Measurements from ENCODE around the gene LRTM2. TPM values are rescaled to one million over a fixed set of nuclear protein-coding genes. Genes with fewer than 3 reads are reported as not detected.
A peak's percentile ranks its signal among the peaks of the same experiment; 100 is the strongest.

The LRTM2 gene
- total RNA-seq, 1 donor, result not detected

DNA sequence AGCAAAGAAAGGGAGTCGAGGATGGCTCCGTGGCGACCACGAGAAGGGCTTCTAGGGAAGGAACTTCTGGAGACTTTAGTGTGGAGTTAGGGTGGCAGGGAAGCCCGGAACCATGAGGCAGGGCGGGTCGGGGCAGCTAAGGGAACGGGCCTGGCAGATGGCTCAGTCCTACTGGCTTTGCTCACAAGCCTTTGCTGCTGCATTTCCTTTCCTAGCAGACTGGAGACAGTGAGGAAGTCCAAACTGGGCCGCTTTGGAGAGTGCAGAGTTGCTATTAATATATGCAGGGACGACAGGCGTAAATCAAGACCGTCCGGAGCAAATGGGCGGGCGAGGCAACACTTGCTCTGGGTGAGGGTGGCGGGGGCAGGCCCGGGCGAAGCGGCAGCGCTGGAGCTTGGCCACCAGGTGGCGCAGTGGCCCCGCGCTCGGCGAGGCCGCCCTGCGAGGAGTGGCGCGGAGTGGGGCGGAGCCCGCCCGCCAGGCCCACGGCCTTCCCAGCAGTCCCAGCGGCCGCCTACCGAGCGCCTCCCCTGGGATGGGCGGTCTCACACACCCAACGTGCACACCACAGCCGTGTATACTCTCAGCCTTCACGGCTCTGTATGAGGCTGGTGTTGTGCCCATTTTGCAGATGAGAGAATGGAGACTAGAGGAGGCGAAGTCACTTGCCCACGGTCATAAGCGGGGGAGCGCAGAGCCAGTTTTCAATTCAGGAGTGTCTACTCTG, 24.4 kb upstream of the LRTM2 start:
- Histone ChIP-seq H4K20me1 (ENCODE audit: insufficient read depth, low read length) (no peaks in the 10 kb centered on the region), H3K79me2 (ENCODE audit: insufficient read depth, low read length) (no peaks in the 10 kb centered on the region), H3K4me1 (ENCODE audit: insufficient read depth, low read length) (peaks cover 14% of the 10 kb centered on the region), H3K4me2 (ENCODE audit: insufficient read depth, low read length) (peak overlapping the region; percentile 89), H3K4me3 (ENCODE audit: insufficient read depth, low read length) (peak overlapping the region; percentile 72), H3K36me3 (ENCODE audit: insufficient read depth, low read length) (no peaks in the 10 kb centered on the region), H3K27ac (ENCODE audit: low read depth, low read length) (peak overlapping the region; percentile 15), H3K27me3 (ENCODE audit: insufficient read depth, low read length) (peaks cover 4% of the 10 kb centered on the region), H2AFZ (ENCODE audit: low read length) (peak overlapping the region; percentile 89), H3K9me3 (ENCODE audit: low read depth, low read length) (no peaks in the 10 kb centered on the region)
- DNase-seq (ENCODE audit: insufficient read length, low spot score, missing footprints), result peak; percentile 99
- TF ChIP-seq, protein P1, sequence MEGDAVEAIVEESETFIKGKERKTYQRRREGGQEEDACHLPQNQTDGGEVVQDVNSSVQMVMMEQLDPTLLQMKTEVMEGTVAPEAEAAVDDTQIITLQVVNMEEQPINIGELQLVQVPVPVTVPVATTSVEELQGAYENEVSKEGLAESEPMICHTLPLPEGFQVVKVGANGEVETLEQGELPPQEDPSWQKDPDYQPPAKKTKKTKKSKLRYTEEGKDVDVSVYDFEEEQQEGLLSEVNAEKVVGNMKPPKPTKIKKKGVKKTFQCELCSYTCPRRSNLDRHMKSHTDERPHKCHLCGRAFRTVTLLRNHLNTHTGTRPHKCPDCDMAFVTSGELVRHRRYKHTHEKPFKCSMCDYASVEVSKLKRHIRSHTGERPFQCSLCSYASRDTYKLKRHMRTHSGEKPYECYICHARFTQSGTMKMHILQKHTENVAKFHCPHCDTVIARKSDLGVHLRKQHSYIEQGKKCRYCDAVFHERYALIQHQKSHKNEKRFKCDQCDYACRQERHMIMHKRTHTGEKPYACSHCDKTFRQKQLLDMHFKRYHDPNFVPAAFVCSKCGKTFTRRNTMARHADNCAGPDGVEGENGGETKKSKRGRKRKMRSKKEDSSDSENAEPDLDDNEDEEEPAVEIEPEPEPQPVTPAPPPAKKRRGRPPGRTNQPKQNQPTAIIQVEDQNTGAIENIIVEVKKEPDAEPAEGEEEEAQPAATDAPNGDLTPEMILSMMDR (IDR thresholded peaks at IDR 0.05; ENCODE audit: extremely low read depth, low read depth, low read length), result peak; percentile 82

DNA sequence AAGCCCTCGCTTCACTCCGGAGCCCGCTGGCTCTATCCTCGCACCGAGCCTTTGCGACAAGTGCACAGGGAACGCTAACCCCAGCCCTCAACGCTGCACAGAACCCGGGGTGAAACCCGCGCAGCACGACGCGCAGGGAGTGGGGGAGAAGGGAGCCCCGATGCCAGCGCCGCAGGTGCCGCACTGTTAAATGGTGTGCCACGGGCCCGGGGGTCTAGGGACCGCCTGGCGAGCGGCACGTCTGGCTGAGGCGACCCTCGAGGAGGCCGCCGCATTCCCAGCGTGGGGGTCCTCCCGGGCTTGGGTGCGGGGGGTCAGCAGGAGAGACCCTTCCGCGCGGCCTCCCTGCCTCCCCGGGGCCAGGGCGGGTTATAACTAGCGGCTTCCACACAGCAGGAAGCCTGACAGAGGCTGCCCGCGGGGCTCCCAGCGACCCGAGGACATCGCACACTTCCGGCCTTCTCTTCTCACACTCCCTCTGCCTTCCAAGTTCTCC, 23.8 kb upstream of the LRTM2 start:
- Histone ChIP-seq H3K27me3 (ENCODE audit: insufficient read depth, low read length) (peaks cover 4% of the 10 kb centered on the region), H3K9me3 (ENCODE audit: low read depth, low read length) (no peaks in the 10 kb centered on the region), H2AFZ (ENCODE audit: low read length) (peak overlapping the region; percentile 89), H3K4me1 (ENCODE audit: insufficient read depth, low read length) (peaks cover 20% of the 10 kb centered on the region), H3K79me2 (ENCODE audit: insufficient read depth, low read length) (no peaks in the 10 kb centered on the region), H3K4me3 (ENCODE audit: insufficient read depth, low read length) (peak overlapping the region; percentile 72), H4K20me1 (ENCODE audit: insufficient read depth, low read length) (no peaks in the 10 kb centered on the region), H3K36me3 (ENCODE audit: insufficient read depth, low read length) (no peaks in the 10 kb centered on the region), H3K4me2 (ENCODE audit: insufficient read depth, low read length) (peak overlapping the region; percentile 89), H3K27ac (ENCODE audit: low read depth, low read length) (peak overlapping the region; percentile 15)
- TF ChIP-seq, protein P1 (IDR thresholded peaks at IDR 0.05; ENCODE audit: extremely low read depth, low read depth, low read length), result no peak
- DNase-seq (ENCODE audit: insufficient read length, low spot score, missing footprints), result peak; percentile 90

DNA sequence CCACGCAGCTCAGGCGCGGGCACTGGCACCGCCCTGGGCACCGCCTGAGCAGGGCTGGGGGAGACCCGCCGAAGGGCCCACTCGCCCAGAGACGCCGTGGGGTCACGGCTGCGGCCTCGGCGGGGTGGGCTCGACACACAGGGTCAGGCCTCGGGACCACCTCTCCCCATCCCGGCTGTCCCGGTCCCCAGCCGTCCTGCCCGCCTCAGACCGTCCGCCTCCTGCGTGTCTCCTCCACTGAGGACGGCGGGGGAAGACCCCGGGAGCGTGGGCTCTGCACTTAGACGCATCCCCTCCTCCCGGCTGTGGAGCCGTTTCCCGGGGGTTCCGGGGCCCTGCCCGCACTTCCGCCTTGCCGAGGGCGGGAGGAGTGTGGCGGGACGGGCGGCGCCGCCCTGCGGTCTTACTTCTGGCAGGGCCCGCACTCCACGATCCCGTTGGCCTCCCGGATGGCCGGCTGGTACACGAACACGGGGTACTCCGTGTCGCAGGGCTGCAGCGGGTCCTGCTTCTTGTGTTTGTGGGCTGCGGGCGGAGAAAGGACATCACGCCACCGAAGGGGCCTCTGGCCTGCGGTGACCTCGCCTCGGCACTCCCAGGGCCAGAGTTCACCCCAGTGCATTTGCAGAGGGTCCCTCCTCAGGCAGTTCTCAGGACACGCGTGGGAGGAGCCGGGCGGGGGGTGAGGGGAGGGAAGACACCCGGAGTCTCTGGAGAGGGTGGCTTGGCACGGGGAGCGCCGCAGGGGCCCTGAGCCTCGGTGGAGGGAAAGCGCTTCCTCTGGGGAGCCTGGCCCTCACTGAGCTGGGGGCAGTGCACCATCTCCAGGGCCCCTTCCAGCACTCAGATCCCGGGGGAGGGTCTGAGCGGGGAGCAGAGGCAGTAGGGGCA, 23.1 kb upstream of the LRTM2 start:
- no peaks in the 10 kb centered on the region for H3K9me3 ChIP-seq (ENCODE audit: low read depth, low read length)
- H3K27ac ChIP-seq (ENCODE audit: low read depth, low read length), result no peak overlapping the region
- no peak for DNase-seq (ENCODE audit: insufficient read length, low spot score, missing footprints)
- H2AFZ ChIP-seq (ENCODE audit: low read length), result peak overlapping the region; percentile 89
- H3K4me1 ChIP-seq (ENCODE audit: insufficient read depth, low read length), result peaks cover 27% of the 10 kb centered on the region
- H3K4me2 ChIP-seq (ENCODE audit: insufficient read depth, low read length), result peak overlapping the region; percentile 89
- H3K4me3 ChIP-seq (ENCODE audit: insufficient read depth, low read length), result peak overlapping the region; percentile 72
- peaks cover 4% of the 10 kb centered on the region for H3K27me3 ChIP-seq (ENCODE audit: insufficient read depth, low read length)
- H3K79me2 ChIP-seq (ENCODE audit: insufficient read depth, low read length), result no peaks in the 10 kb centered on the region
- no peaks in the 10 kb centered on the region for H3K36me3 ChIP-seq (ENCODE audit: insufficient read depth, low read length)
- H4K20me1 ChIP-seq (ENCODE audit: insufficient read depth, low read length), result no peaks in the 10 kb centered on the region
- TF ChIP-seq, protein P1 (IDR thresholded peaks at IDR 0.05; ENCODE audit: extremely low read depth, low read depth, low read length), result no peak

All from osteoblast (primary cell).